NB4 (cell line): ENCODE results near the gene KAT2B.

Experiments used
- DNase-seq: peaks from one replicate; pipeline ENCODE4 v3.0.0; 2010; ENCODE audit warnings: low read depth
- H3K4me3 ChIP-seq: one replicate; pipeline ENCODE4 v1.5.1; 2011; ENCODE audit warnings: mild to moderate bottlenecking, low read depth, low read length, moderate library complexity
- MYC ChIP-seq: IDR thresholded peaks from 2 replicates; pipeline ENCODE4 v1.6.1; 2011; ENCODE audit warnings: low read depth, low read length
- POLR2A ChIP-seq: IDR thresholded peaks from 2 replicates; pipeline ENCODE4 v1.6.1; 2011; ENCODE audit warnings: mild to moderate bottlenecking; ENCODE audit not compliant: insufficient read length; ENCODE audit errors: extremely low read depth
- TF ChIP-seq, protein P1 (sequence below): IDR thresholded peaks from 2 replicates; pipeline ENCODE4 v1.6.1; 2011; ENCODE audit warnings: low read depth, low read length
- TF ChIP-seq, protein P2 (sequence below): IDR thresholded peaks from one replicate; pipeline ENCODE4 v1.5.1; 2012; ENCODE audit warnings: low read depth, low read length

The KAT2B gene

DNA sequence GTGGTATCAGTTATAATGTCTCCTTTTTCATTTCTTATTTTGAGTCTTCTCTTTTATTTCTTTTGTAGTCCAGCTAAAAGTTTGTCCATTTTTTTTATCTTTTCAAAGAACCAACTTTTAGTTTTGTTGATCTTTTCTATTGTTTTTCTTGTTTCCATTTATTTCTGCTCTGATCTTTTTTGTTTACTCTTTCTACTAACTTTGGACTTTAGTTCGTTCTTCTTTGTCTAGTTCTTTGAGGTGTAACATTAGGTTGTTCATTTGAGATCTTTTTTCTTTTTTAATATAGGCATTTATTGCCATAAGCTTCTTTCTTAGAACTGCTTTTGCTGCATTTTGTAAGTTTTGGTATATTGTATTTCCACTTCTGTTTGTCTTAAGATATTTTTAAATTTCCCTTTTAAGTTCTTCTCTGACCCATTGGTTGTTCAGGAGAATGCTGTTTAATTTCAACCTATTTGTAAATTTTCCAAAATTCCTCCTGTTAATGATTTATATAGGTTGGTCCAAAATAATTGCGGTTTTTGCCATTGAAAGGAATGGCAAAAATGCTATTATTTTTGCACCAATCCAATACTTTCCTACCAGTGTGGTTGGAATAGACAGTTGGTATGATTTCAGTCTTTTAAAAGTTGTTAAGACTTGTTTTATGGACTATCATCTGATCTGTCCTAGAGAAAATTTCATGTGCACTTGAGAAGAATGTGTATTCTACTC is 51.2 kb downstream of the KAT2B start:
- H3K4me3 ChIP-seq: no peak overlapping the region
- DNase-seq: no peak
- TF ChIP-seq, protein P1, sequence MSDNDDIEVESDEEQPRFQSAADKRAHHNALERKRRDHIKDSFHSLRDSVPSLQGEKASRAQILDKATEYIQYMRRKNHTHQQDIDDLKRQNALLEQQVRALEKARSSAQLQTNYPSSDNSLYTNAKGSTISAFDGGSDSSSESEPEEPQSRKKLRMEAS: no peak
- TF ChIP-seq, protein P2, sequence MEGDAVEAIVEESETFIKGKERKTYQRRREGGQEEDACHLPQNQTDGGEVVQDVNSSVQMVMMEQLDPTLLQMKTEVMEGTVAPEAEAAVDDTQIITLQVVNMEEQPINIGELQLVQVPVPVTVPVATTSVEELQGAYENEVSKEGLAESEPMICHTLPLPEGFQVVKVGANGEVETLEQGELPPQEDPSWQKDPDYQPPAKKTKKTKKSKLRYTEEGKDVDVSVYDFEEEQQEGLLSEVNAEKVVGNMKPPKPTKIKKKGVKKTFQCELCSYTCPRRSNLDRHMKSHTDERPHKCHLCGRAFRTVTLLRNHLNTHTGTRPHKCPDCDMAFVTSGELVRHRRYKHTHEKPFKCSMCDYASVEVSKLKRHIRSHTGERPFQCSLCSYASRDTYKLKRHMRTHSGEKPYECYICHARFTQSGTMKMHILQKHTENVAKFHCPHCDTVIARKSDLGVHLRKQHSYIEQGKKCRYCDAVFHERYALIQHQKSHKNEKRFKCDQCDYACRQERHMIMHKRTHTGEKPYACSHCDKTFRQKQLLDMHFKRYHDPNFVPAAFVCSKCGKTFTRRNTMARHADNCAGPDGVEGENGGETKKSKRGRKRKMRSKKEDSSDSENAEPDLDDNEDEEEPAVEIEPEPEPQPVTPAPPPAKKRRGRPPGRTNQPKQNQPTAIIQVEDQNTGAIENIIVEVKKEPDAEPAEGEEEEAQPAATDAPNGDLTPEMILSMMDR: no peak
- no peak for TF ChIP-seq POLR2A
- TF ChIP-seq MYC: no peak

DNA sequence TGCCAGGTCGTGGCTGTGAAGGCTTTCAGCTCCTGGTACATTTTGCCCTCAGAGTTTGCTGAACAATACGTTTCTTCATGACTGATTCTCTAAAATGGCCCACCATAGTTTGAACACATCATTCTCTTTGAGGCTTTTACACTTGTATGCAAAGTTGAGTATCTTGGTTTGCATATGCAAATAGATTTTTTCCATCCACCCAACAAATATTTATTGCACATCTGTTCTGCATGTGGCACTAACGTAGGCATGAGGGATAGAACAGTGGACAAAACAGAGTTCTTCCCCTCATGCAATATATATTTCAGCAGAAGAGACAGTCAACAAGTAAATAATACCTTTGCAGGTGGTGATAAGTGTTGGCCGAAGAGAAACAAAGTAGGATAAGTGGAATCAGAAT is 55.2 kb downstream of the KAT2B start:
- TF ChIP-seq POLR2A (no peak), MYC (no peak)
- TF ChIP-seq, protein P2: no peak
- TF ChIP-seq, protein P1: no peak
- no peak for DNase-seq

DNA sequence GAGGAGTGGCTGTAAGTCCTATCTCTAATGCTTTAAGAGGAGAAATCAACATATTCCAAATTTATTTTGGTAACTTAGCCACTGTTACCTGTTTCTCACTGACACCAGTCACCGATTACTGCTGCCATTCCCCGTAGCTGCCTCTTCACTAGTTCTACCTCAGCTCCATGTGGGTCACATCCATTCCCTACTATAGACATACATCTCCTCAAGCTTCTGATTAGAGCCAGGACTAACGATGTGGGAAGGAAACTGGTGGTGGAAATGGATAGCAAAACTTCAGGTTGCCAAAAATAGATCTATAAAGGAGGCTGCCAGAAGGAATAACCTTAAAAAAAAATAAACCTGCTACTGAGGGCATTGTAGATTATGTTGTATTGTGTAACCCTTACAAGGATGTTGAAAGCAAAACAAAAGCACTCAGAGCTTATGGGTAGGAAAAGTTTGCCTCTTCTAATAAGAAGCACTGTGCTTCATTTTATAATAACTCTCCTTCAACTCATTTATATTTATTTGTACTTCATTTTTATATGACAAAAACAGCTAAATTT is 56.0 kb downstream of the KAT2B start:
- DNase-seq: no peak
- no peak for TF ChIP-seq POLR2A
- TF ChIP-seq, protein P1: no peak
- H3K4me3 ChIP-seq: no peak overlapping the region

More for the DNA sequence above, 55.2 kb downstream of the KAT2B start:
- no peak overlapping the region for H3K4me3 ChIP-seq

DNA sequence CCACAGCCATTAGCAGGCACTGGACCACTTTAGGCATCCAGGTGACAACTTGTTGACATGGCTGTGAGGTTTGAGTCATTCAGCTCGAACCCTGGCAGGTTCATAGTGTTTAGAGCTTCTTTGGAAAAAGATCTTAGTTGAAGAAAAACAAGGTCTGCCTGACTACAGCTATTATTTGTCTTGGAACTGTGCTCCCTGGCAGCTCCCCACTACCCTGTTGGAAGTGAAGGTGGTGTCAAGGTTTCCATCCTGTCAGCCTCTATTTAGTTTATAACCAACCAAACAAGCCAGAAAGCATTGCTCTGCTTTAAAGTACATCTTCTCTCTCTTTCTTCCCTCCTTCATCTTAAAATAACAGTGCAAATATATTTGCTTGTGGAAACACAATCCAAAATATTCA is 56.8 kb downstream of the KAT2B start:
- no peak overlapping the region for H3K4me3 ChIP-seq
- TF ChIP-seq POLR2A: no peak
- TF ChIP-seq, protein P1: no peak
- TF ChIP-seq MYC: no peak
- TF ChIP-seq, protein P2: no peak
- no peak for DNase-seq

DNA sequence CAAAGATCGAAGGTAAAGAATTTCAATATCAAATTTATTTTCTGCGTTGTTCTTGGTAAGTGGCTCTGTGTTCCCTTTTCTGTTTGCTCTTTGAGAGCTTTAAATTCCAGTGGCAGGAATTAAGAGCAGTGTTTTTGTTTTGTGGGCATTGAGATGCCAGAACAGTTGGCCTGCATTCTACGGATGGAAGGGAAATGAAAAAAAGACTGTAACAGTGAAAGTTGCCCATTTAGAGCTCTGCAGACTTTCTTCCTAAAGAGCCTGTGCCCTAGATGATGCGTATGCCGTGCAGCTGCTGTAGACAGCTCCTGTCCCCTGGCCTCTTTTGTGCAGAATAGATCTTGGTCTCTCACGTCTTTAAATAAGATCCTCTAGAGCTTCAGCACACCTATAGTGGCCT is 58.8 kb downstream of the KAT2B start:
- DNase-seq: no peak
- TF ChIP-seq MYC (no peak), POLR2A (no peak)
- TF ChIP-seq, protein P1: no peak
- TF ChIP-seq, protein P2: no peak
- H3K4me3 ChIP-seq: no peak overlapping the region

DNA sequence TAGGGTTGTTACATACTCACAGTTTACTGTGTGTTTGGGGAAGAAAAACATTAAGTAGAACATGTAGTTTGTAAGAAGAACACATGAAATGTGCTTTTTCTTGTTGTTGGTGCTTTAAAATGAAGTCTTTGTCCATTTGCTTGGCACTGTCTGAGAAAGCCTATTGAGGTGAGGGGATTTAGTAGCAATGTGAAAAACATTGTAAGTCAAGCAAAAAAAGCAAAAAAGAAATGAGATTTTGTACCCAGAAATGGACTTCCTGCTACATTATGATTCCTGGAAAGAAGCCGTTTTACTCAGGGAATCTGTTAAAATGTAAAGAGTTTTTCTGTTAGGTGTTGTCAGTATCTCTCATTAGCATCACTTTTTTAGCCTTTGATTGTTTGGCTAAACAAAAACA is 59.9 kb downstream of the KAT2B start:
- TF ChIP-seq, protein P1: no peak
- TF ChIP-seq POLR2A (no peak), MYC (no peak)
- TF ChIP-seq, protein P2: no peak
- no peak for DNase-seq
- H3K4me3 ChIP-seq: no peak overlapping the region
